Measurements from ENCODE around the gene CCDC92B.

Gene CCDC92B

DNA sequence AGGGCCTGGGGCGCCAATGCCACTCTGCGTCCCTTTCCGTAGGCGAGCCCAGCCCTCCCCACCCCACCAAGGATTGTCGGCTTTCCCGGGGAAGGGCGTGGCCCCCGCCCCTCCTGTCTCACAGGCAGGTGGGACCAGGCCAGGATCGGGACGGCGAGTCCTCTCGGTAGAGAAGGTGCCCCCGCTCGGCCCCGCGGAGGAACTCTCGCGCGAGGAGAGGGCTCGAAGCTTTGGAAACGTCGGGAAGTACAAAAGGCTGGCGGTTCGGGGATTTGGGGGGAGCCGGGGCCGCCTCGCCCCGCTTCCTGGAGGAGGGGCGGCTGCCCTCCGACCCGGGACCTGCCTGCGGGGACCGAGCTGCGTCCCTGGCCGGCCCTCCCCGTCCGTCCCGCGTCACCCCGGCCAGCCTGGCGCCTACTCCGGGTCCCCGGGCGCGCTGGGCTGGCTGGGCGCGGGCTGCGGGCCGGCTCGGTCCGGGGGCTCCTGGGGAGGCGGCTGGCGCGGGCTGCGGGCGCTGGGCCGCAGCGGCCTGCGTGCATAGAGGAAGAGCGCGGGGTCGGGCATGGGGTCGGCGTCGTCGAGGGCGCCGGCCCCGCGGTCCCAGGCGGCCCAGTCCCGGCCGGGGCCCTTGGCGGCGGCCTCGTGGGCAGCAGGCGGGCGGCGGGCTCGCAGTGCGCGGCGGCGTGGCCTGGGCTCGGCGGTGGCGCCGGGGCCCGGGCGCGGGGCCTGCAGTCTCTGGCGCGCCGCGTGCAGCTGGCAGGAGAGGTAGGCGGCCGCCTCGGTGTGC lies 25.3 kb downstream of the CCDC92B start:
- in situ Hi-C loops (cut with MboI; ENCODE audit: low sequenced_read_pairs, unreplicated experiment) = no loop called here
- DNase-seq (ENCODE audit: low spot score) = no peak
- TF ChIP-seq, protein P1, sequence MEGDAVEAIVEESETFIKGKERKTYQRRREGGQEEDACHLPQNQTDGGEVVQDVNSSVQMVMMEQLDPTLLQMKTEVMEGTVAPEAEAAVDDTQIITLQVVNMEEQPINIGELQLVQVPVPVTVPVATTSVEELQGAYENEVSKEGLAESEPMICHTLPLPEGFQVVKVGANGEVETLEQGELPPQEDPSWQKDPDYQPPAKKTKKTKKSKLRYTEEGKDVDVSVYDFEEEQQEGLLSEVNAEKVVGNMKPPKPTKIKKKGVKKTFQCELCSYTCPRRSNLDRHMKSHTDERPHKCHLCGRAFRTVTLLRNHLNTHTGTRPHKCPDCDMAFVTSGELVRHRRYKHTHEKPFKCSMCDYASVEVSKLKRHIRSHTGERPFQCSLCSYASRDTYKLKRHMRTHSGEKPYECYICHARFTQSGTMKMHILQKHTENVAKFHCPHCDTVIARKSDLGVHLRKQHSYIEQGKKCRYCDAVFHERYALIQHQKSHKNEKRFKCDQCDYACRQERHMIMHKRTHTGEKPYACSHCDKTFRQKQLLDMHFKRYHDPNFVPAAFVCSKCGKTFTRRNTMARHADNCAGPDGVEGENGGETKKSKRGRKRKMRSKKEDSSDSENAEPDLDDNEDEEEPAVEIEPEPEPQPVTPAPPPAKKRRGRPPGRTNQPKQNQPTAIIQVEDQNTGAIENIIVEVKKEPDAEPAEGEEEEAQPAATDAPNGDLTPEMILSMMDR (IDR thresholded peaks at IDR 0.05; ENCODE audit: borderline replicate concordance, control extremely low read depth, extremely low read depth, insufficient read depth, missing control alignments) = no peak

DNA sequence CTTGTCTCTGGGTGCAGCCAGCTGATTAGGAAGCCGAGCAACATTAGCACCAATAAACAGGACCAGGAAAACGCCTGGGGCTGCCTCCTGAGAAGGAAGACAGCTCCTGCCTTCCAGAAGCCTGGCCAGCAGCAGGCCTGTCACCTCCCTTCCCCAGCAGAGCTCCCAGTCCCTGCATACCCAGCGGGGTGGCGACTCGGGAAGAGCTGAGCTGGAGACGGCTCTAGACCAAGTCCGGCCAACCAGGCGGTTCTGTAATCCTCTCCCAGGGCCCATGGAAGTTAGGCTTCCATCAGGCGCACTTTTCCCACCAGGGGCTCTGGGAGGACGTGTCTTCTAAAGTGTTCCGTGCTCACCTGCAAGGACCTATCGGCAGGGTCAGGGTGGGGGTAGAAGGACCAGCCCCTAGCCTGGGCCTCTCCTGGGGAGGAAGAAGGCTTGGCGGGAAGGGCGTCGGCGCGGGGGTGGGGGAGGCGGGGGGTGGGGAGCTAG lies 25.9 kb downstream of the CCDC92B start:
- in situ Hi-C loops (cut with MboI; ENCODE audit: low sequenced_read_pairs, unreplicated experiment) = no loop called here
- no peak for DNase-seq (ENCODE audit: low spot score)
- TF ChIP-seq, protein P1 (IDR thresholded peaks at IDR 0.05; ENCODE audit: borderline replicate concordance, control extremely low read depth, extremely low read depth, insufficient read depth, missing control alignments) = no peak

DNA sequence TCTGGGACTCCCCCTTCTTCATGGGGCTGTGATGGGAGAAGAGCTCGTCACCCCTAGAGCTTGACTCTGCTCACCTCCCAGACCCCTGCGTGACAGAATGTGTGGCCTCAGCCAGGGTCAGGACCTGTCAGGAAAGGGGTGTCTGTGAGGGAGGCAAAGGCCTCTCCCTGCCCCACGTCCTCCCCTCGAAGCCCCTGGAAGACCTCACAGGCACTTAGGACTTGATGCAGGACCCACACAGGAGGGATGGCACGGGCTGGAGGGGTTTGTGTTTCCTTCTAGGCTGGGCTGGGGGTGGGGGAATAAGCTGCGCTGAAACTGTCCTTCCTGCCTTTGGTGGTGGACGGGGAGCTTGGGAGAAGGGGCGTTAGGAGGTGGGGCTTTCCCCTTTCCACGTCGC lies 26.8 kb downstream of the CCDC92B start:
- in situ Hi-C loops (cut with MboI; ENCODE audit: low sequenced_read_pairs, unreplicated experiment) = no loop called here
- no peak for DNase-seq (ENCODE audit: low spot score)
- TF ChIP-seq, protein P1 (IDR thresholded peaks at IDR 0.05; ENCODE audit: borderline replicate concordance, control extremely low read depth, extremely low read depth, insufficient read depth, missing control alignments) = no peak

DNA sequence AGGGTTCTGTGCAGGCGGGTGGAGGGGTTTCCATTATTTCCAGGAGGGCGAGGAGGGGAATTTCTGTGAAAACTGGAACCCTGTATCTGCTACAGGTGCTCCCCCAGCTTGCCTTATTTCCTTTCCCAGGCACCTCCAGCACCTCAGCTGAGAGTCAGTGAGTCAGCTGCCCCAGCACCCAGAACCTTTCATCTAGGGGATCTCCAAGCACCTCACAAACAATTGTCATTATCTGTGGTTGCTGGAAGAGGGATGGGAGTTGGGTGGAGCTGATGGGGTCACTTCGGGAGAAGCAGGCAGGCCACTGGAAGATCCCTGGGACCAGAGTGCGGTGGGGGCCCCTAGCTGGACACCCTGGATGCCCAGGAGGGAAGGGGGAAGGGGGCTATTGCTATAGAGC lies 27.8 kb downstream of the CCDC92B start:
- no peak for DNase-seq (ENCODE audit: low spot score)
- in situ Hi-C loops (cut with MboI; ENCODE audit: low sequenced_read_pairs, unreplicated experiment) = no loop called here
- TF ChIP-seq, protein P1 (IDR thresholded peaks at IDR 0.05; ENCODE audit: borderline replicate concordance, control extremely low read depth, extremely low read depth, insufficient read depth, missing control alignments) = no peak

DNA sequence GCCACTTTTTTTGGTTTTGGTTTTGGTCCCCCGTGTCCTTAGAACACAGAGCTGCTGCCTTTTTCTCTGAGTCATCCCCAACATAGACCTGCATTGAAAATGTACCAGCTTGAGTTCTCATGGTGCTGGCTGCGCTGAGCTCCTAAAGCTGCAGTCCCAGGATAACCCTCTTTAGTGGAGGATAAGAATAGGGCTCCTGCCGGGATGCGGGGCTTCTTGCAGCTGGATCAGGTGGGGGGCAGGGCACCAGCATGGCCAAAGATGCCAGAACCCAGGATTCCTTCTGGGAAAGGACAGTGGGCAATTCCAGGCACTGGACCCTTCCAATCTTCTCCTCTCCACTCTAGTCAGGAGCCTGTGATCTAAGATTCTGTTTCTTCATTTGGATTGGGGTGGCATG lies 29.6 kb downstream of the CCDC92B start:
- no peak for DNase-seq (ENCODE audit: low spot score)
- in situ Hi-C loops (cut with MboI; ENCODE audit: low sequenced_read_pairs, unreplicated experiment) = no loop called here
- TF ChIP-seq, protein P1 (IDR thresholded peaks at IDR 0.05; ENCODE audit: borderline replicate concordance, control extremely low read depth, extremely low read depth, insufficient read depth, missing control alignments) = no peak

DNA sequence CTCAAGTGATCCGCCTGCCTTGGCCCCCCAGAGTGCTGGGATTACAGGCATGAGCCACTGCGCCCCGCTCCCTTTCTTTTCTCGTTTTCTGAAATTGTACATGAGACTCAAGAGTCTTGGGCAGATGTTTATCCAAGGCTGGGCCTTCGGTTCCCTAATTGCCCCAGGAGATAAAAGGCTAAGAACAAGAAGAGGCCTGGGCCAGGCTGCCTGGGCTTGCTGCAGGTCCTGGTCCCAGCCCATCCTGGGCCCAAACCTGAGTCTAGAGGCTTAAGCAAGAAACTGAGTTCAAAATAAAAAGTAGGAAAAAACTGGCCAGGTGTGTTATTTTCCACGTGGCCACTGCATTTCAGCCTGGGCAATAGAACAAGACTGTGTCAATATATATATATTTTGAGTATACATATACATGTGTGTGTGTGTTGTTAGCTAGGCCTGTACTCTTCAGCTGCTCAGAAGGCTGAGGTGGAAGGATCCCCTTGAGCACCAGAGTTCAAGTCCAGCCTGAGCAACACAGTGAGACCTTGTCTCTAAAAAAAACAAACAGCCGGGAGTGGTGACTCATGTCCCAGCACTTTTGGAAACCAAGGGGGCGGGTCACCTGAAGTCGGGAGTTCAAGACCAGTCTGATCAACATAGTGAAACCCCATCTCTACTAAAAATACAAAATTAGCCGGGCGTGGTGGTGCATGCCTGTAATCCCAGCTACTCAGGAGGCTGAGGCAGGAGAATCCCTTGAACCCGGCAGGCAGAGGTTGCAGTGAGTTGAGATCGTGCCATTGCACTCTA lies 31.1 kb downstream of the CCDC92B start:
- DNase-seq (ENCODE audit: low spot score) = no peak
- TF ChIP-seq, protein P1 (IDR thresholded peaks at IDR 0.05; ENCODE audit: borderline replicate concordance, control extremely low read depth, extremely low read depth, insufficient read depth, missing control alignments) = no peak
- in situ Hi-C loops (cut with MboI; ENCODE audit: low sequenced_read_pairs, unreplicated experiment) = no loop called here

Data from GM13976 (cell line).